ENCODE measurements around the gene TK2.
"Not testable (repeated sequence)": the region's sequence is repeated elsewhere in the genome, so short reads cannot be mapped to it uniquely, and the experiment has no call there.

DNA sequence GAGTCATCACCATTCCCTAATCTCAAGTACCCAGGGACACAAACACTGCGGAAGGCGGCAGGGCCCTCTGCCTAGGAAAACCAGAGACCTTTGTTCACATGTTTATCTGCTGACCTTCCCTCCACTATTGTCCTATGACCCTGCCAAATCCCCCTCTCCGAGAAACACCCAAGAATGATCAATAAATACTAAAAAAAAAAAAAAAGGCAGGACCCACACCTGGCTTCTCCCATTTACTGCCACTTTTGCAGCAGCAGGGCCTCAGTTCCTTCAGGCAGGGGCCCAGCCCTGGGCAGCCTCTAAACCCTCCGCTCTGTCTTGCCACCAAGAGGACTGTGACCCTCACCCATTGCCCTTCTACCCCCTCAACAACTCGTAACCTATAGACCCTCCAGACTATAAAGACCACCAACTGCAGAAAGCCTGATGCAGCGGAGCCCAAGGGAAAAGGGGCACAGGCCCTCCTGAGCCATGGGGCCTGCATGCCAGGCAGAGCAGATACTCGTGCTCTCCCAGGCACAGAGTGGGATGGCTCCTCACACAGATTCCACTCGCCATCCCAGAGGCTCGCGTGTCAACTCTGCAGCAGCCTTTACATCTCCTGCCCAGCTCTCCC is 34.8 kb downstream of the TK2 start:
- not testable (repeated sequence) for TF ChIP-seq ZSCAN20 (CRISPR knock-in tag; IDR thresholded peaks at IDR 0.05); RFX5 (IDR thresholded peaks at IDR 0.05); CTCF (IDR thresholded peaks at IDR 0.05); MAX (IDR thresholded peaks at IDR 0.05); SREBF2 (IDR thresholded peaks at IDR 0.05); CHD4 (IDR thresholded peaks at IDR 0.05; ENCODE audit: borderline replicate concordance); ZFP36 (IDR thresholded peaks at IDR 0.05; ENCODE audit: borderline replicate concordance, partially characterized antibody); JUN (IDR thresholded peaks at IDR 0.05); RAD21 (conservative IDR thresholded peaks at IDR 0.05 in 1 of 2, IDR thresholded peaks at IDR 0.05 in 1 of 2)
